H9 (cell line): Measurements from ENCODE around the gene CLDND1. TPM values are rescaled to one million over a fixed set of nuclear protein-coding genes. Genes with fewer than 3 reads are reported as not detected.

Experiments used
- DNase-seq: peaks from one replicate; pipeline ENCODE4 v3.0.0-alpha.2; 2017
- H2AFZ ChIP-seq: one replicate; pipeline ENCODE4 v1.6.1; 2013; ENCODE audit warnings: mild to moderate bottlenecking, low read length, control low read depth, moderate library complexity
- H2AK5ac ChIP-seq: 2 replicates; pipeline ENCODE4 v1.6.1; 2013; ENCODE audit warnings: low read length, control low read depth, mixed read lengths; ENCODE audit not compliant: insufficient read length
- H2BK120ac ChIP-seq: one replicate; pipeline ENCODE4 v1.6.1; 2013; ENCODE audit warnings: low read depth, mild to moderate bottlenecking, low read length, control low read depth, inconsistent platforms; ENCODE audit not compliant: poor library complexity, severe bottlenecking
- H2BK12ac ChIP-seq: 2 replicates; pipeline ENCODE4 v1.6.1; 2013; ENCODE audit warnings: low read length, control low read depth, mixed read lengths, low read depth; ENCODE audit not compliant: insufficient read length
- H2BK15ac ChIP-seq: 2 replicates; pipeline ENCODE4 v1.6.1; 2013; ENCODE audit warnings: low read depth, low read length, control low read depth
- H2BK20ac ChIP-seq: one replicate; pipeline ENCODE4 v1.6.1; 2013; ENCODE audit warnings: low read depth, mild to moderate bottlenecking, low read length, control low read depth, inconsistent platforms; ENCODE audit not compliant: poor library complexity, severe bottlenecking
- H2BK5ac ChIP-seq: 2 replicates; pipeline ENCODE4 v1.6.1; 2013; ENCODE audit warnings: low read length, control low read depth, mixed read lengths; ENCODE audit not compliant: insufficient read length
- H3K14ac ChIP-seq: 2 replicates; pipeline ENCODE4 v1.6.1; 2013; ENCODE audit warnings: low read length, control low read depth; ENCODE audit not compliant: insufficient read depth
- H3K18ac ChIP-seq: 2 replicates; pipeline ENCODE4 v1.6.1; 2013; ENCODE audit warnings: low read depth, mild to moderate bottlenecking, mixed read lengths, low read length, control low read depth; ENCODE audit not compliant: insufficient read length
- H3K23ac ChIP-seq: 2 replicates; pipeline ENCODE4 v1.6.1; 2013; ENCODE audit warnings: low read length, control low read depth, mixed read lengths, low read depth; ENCODE audit not compliant: insufficient read length
- H3K23me2 ChIP-seq: 2 replicates; pipeline ENCODE4 v1.6.1; 2013; ENCODE audit warnings: low read depth, mild to moderate bottlenecking, mixed read lengths, low read length, control low read depth; ENCODE audit not compliant: insufficient read length, poor library complexity, severe bottlenecking
- H3K27ac ChIP-seq: 2 replicates; pipeline ENCODE4 v1.5.1; 2013; ENCODE audit warnings: low read length, control low read depth, mixed read lengths, low read depth; ENCODE audit not compliant: insufficient read length
- H3K27me3 ChIP-seq: 2 replicates; pipeline ENCODE4 v1.6.1; 2013; ENCODE audit warnings: low read length, control low read depth, inconsistent platforms; ENCODE audit not compliant: insufficient read depth
- H3K4ac ChIP-seq: 2 replicates; pipeline ENCODE4 v1.6.1; 2013; ENCODE audit warnings: low read depth, mild to moderate bottlenecking, control low read depth, inconsistent platforms, low read length, moderate library complexity
- H3K4me1 ChIP-seq: 2 replicates; pipeline ENCODE4 v1.6.1; 2013; ENCODE audit warnings: low read length, control low read depth, inconsistent platforms; ENCODE audit not compliant: insufficient read depth
- H3K4me2 ChIP-seq: 2 replicates; pipeline ENCODE4 v1.6.1; 2013; ENCODE audit warnings: low read length, control low read depth, mixed read lengths; ENCODE audit not compliant: insufficient read length, insufficient read depth
- H3K56ac ChIP-seq: 2 replicates; pipeline ENCODE4 v1.6.1; 2013; ENCODE audit warnings: low read depth, mild to moderate bottlenecking, mixed read lengths, low read length, control low read depth; ENCODE audit not compliant: insufficient read length
- H3K79me1 ChIP-seq: 2 replicates; pipeline ENCODE4 v1.6.1; 2013; ENCODE audit warnings: low read depth, mild to moderate bottlenecking, moderate library complexity, low read length, control low read depth, inconsistent platforms; ENCODE audit not compliant: insufficient read depth, poor library complexity, severe bottlenecking
- H3K79me2 ChIP-seq: 2 replicates; pipeline ENCODE4 v1.6.1; 2013; ENCODE audit warnings: low read length, control low read depth, inconsistent platforms; ENCODE audit not compliant: insufficient read depth
- H3K9ac ChIP-seq: 2 replicates; pipeline ENCODE4 v1.6.1; 2013; ENCODE audit warnings: low read length, control low read depth, mixed read lengths; ENCODE audit not compliant: insufficient read length; ENCODE audit errors: extremely low read depth
- H3K9me3 ChIP-seq: one replicate; pipeline ENCODE4 v1.6.1; 2013; ENCODE audit warnings: low read depth, low read length, inconsistent platforms; ENCODE audit not compliant: control insufficient read depth
- H3T11ph ChIP-seq: one replicate; pipeline ENCODE4 v1.6.1; 2013; ENCODE audit warnings: mild to moderate bottlenecking, low read length, control low read depth, inconsistent platforms
- H4K20me1 ChIP-seq: one replicate; pipeline ENCODE4 v1.6.1; 2013; ENCODE audit not compliant: control insufficient read depth, insufficient read length, insufficient read depth
- H4K5ac ChIP-seq: 2 replicates; pipeline ENCODE4 v1.6.1; 2013; ENCODE audit warnings: low read depth, mild to moderate bottlenecking, mixed read lengths, low read length, control low read depth; ENCODE audit not compliant: insufficient read length
- H4K8ac ChIP-seq: replicated peaks from 2 replicates; pipeline ENCODE4 v1.6.1; 2013; ENCODE audit warnings: low read length, control low read depth, mixed read lengths, low read depth; ENCODE audit not compliant: insufficient read length
- H4K91ac ChIP-seq: 2 replicates; pipeline ENCODE4 v1.6.1; 2013; ENCODE audit warnings: low read depth, mild to moderate bottlenecking, moderate library complexity, mixed read lengths, low read length, control low read depth; ENCODE audit not compliant: insufficient read length
- H3K27ac Mint-ChIP-seq, 3 experiments: 2 replicates in 2 of 3; 3 replicates in 1 of 3; pipeline ENCODE4 v1.8.0; 2020 to 2021; ENCODE audit warnings: mixed read lengths in 3 of 3, mild to moderate bottlenecking in 1 of 3, moderate library complexity in 1 of 3
- H3K27me3 Mint-ChIP-seq: 2 replicates; pipeline ENCODE4 v1.8.0; 2021; ENCODE audit warnings: low read depth, mild to moderate bottlenecking, moderate library complexity, mixed read lengths
- H3K36me3 Mint-ChIP-seq, 3 experiments: 2 replicates in 2 of 3; 3 replicates in 1 of 3; pipeline ENCODE4 v1.8.0; 2020 to 2021; ENCODE audit warnings: low read depth in 3 of 3, mixed read lengths in 3 of 3; ENCODE audit not compliant: insufficient read depth in 1 of 3
- H3K4me1 Mint-ChIP-seq, 2 experiments: 2 replicates each; pipeline ENCODE4 v1.8.0; 2020; ENCODE audit warnings: mixed read lengths in 2 of 2
- H3K4me3 Mint-ChIP-seq, 2 experiments: 2 replicates in 1 of 2; 3 replicates in 1 of 2; pipeline ENCODE4 v1.8.0; 2020 to 2021; ENCODE audit warnings: mild to moderate bottlenecking in 2 of 2, mixed read lengths in 2 of 2, moderate library complexity in 1 of 2
- H3K9me3 Mint-ChIP-seq, 2 experiments: 2 replicates in 1 of 2; 3 replicates in 1 of 2; pipeline ENCODE4 v1.8.0; 2020; ENCODE audit warnings: mild to moderate bottlenecking in 2 of 2, mixed read lengths in 2 of 2, moderate library complexity in 1 of 2
- WGBS: extraction: QIAGEN DNeasy Blood & Tissue Kit; methylation state at CpG from one replicate; pipeline ENCODE4 v1.1.7; 2013; ENCODE audit warnings: missing lambda C conversion rate, low lambda C conversion rate, mixed read lengths; ENCODE audit not compliant: insufficient read length; ENCODE audit errors: extremely low coverage; 5-methylcytosine and 5-hydroxymethylcytosine counted together
- total RNA-seq: library from RNA; stranded (reverse); gene quantifications from 2 replicates; pipeline ENCODE4 v1.2.1, GENCODE V29; 2021
- TF ChIP-seq, protein P1 (sequence below): fragments of 200-600 bp; sonication (generic); conservative IDR thresholded peaks from 3 replicates; pipeline ENCODE4 v1.8.0; 2021; ENCODE audit warnings: antibody characterized with exemption, mild to moderate bottlenecking

CLDND1 gene
- total RNA-seq, 1 experiment from 2014 or later: 83.0 TPM

DNA sequence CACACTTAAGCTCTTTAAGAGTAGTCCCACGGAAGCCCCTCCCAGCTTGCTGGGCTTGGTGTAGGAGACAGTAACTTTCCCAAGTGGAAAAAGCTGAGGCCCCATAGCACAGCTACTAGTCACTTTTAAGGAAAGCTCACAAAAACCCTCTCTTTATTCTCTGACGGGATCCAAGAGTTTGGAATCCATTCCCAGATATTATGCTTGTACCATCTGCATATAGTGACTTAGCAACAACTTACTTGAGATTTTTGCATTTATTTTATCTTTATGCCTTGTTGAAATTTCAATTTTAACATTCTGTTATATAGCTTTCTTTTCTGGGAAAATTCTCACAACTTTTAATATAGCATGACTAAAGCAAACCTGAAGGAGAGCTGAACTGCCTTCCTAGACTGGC, 28.5 kb upstream of the CLDND1 start:
- Histone ChIP-seq H3K14ac (no peak overlapping the region), H3K9me3 (no peaks in the 10 kb centered on the region), H3K9ac (no peak overlapping the region), H2BK5ac (no peak overlapping the region), H4K20me1 (no peaks in the 10 kb centered on the region), H3K18ac (no peak overlapping the region), H3K4ac (no peak overlapping the region), H3K27ac (no peak overlapping the region), H3T11ph (no peak overlapping the region), H2BK15ac (no peak overlapping the region), H3K23ac (no peak overlapping the region), H3K79me1 (no peaks in the 10 kb centered on the region), H3K56ac (no peak overlapping the region), H3K4me1 (no peaks in the 10 kb centered on the region), H4K91ac (no peak overlapping the region), H2BK120ac (no peak overlapping the region), H2AFZ (no peak overlapping the region), H3K27me3 (no peaks in the 10 kb centered on the region), H2AK5ac (no peak overlapping the region), H2BK12ac (no peak overlapping the region), H3K23me2 (no peaks in the 10 kb centered on the region), H3K79me2 (no peaks in the 10 kb centered on the region), H2BK20ac (no peak overlapping the region), H3K4me2 (no peak overlapping the region), H4K5ac (no peak overlapping the region), H4K8ac (no peak overlapping the region)
- TF ChIP-seq, protein P1, sequence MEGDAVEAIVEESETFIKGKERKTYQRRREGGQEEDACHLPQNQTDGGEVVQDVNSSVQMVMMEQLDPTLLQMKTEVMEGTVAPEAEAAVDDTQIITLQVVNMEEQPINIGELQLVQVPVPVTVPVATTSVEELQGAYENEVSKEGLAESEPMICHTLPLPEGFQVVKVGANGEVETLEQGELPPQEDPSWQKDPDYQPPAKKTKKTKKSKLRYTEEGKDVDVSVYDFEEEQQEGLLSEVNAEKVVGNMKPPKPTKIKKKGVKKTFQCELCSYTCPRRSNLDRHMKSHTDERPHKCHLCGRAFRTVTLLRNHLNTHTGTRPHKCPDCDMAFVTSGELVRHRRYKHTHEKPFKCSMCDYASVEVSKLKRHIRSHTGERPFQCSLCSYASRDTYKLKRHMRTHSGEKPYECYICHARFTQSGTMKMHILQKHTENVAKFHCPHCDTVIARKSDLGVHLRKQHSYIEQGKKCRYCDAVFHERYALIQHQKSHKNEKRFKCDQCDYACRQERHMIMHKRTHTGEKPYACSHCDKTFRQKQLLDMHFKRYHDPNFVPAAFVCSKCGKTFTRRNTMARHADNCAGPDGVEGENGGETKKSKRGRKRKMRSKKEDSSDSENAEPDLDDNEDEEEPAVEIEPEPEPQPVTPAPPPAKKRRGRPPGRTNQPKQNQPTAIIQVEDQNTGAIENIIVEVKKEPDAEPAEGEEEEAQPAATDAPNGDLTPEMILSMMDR: no peak
- H3K4me1 Mint-ChIP-seq: peaks cover 0 to 5% of the 10 kb centered on the region in 2 experiments; a peak in 1 of 4 replicates
- no peak overlapping the region for H3K27ac Mint-ChIP-seq
- H3K27me3 Mint-ChIP-seq: no peaks in the 10 kb centered on the region
- H3K36me3 Mint-ChIP-seq: no peaks in the 10 kb centered on the region
- no peak for DNase-seq
- H3K4me3 Mint-ChIP-seq: no peak overlapping the region
- no CpG with 5 or more reads among the region's 2 CpGs for WGBS
- H3K9me3 Mint-ChIP-seq: no peaks in the 10 kb centered on the region
